ENCODE measurements around the gene KCNQ1OT1.

The KCNQ1OT1 gene

GRCh38 chr11:2721210-2721916, 21.6 kb upstream of the KCNQ1OT1 start:
- H3K9me3 ChIP-seq (ENCODE audit: low read length), result no peaks in the 10 kb centered on the region
- H3K4me3 ChIP-seq (ENCODE audit: low read length), result no peak overlapping the region
- H3K4me1 ChIP-seq (ENCODE audit: insufficient read depth, low read length), result peaks cover 25% of the 10 kb centered on the region
- no peaks in the 10 kb centered on the region for H3K36me3 ChIP-seq (ENCODE audit: insufficient read depth, low read length)
- H3K27me3 ChIP-seq (ENCODE audit: insufficient read depth, low read length), result peaks cover 64% of the 10 kb centered on the region
- H2AFZ ChIP-seq (ENCODE audit: low read depth, low read length), result no peak overlapping the region

DNA sequence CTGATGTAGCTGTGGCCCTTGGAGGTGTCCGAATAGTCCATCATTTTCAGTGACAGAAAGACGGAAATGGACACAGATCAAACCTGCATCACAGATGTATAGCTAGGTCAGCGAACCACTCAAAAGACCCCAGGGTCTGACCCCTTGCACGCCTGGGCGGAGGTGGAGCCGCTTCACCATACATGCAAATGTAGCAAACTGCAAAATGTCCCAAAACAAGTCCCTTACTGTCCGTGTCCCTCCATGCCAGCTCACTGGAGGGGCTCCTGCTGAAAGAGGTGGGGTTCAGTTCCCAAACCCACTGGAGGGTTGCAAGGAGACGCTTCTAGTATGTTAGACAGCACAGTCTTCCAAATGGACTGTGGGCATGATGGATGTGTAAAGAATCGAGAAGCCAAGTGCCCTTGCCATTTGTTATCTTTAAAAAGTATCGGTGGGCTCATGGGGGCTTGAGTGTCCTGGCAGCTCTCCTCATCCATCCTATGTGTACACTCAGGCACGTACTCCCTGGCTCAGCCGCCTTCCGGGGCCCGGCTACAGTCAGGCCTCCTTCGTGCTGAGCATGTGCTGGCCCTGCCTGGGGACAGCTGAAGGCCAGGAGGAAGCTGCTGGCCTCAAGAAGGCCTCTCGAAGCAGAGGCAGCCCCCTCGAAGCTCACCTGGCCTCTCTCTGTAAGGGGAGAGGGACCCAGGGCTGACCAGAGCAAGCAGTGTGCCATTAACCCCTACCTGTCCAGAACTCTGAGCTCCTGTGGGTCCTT, 20.2 kb upstream of the KCNQ1OT1 start:
- H3K27me3 ChIP-seq (ENCODE audit: insufficient read depth, low read length), result peaks cover 68% of the 10 kb centered on the region

DNA sequence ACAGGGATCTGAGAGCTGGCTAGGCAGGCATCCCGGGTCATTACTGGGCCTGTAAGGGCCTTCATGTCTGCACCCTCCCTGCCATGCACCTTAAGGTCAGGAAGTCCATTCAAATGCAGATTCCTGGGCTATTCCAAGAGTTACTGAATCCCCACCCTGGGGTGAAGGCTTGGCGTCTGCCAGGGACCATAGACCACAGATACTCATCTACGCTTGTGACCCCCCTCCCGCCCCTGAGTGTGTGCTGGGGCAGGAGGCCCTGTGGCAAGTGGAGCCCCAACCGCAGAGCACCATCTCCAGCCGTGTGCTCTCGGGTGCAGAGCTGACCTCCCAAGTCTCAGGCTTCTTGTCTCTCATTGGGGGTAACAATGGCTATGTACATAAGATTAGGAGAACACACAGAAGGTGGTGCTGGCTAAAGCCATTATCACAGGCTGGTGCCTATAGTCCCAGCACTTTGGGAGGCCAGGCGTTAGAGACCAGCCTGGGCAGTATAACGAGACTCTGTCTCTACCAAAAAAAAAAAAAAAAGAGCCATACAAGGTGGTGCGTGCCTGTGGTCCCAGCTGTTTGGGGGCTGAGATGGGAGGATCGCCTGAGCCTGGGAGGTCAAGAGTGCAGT, 19.1 kb upstream of the KCNQ1OT1 start:
- Histone ChIP-seq H3K27me3 (ENCODE audit: insufficient read depth, low read length) (peaks cover 65% of the 10 kb centered on the region), H3K9me3 (ENCODE audit: low read length) (peaks cover 1% of the 10 kb centered on the region), H3K4me1 (ENCODE audit: insufficient read depth, low read length) (peaks cover 25% of the 10 kb centered on the region)

More for the DNA sequence above, 20.2 kb upstream of the KCNQ1OT1 start:
- Histone ChIP-seq H3K4me3 (ENCODE audit: low read length) (no peak overlapping the region), H3K9me3 (ENCODE audit: low read length) (peaks cover 1% of the 10 kb centered on the region), H2AFZ (ENCODE audit: low read depth, low read length) (no peak overlapping the region), H3K36me3 (ENCODE audit: insufficient read depth, low read length) (no peaks in the 10 kb centered on the region), H3K4me1 (ENCODE audit: insufficient read depth, low read length) (peaks cover 25% of the 10 kb centered on the region)

GRCh38 chr11:2717561-2718325, 17.9 kb upstream of the KCNQ1OT1 start:
- H3K27me3 ChIP-seq (ENCODE audit: insufficient read depth, low read length), result peaks cover 56% of the 10 kb centered on the region
- H3K4me1 ChIP-seq (ENCODE audit: insufficient read depth, low read length), result peaks cover 25% of the 10 kb centered on the region
- H3K4me3 ChIP-seq (ENCODE audit: low read length), result no peak overlapping the region

More for the DNA sequence above, 19.1 kb upstream of the KCNQ1OT1 start:
- H3K4me3 ChIP-seq (ENCODE audit: low read length), result no peak overlapping the region
- no peaks in the 10 kb centered on the region for H3K36me3 ChIP-seq (ENCODE audit: insufficient read depth, low read length)
- no peak overlapping the region for H2AFZ ChIP-seq (ENCODE audit: low read depth, low read length)

DNA sequence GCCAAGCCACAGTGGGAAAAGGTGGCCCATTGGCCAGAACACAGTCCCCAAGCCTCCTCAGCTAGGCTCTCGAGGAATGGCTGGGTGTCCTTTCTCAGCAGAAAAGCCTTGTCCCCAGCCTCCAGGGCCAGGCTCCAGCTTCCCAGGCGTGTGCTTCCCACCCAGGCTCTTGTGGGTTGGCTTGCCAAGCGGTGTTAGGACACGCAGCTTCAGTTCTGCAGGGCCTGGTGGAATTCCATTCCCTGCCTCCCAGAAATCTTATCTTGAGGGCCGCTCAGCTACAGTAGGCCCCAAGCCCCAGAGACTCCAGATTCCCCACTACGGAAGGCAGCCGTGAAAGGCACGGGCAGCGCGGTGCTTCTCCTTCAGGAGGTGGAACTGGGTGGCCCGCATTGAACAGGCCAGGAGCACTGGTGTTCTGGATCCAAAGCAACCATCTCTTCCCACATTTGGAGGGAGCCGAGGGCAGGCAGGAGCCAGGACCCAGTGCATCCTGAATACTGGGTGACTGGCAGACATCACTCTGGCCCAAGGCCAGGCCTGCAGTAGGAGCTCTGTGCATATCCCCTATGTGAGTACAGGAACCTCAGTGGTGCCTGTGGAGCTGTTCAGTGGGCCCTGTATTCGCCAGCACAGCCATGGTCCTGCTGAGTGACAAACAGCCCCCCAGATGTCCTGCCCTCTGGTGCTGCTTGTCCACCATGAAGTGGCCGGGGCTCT, 16.7 kb upstream of the KCNQ1OT1 start:
- Histone ChIP-seq H2AFZ (ENCODE audit: low read depth, low read length) (no peak overlapping the region), H3K9me3 (ENCODE audit: low read length) (peaks cover 1% of the 10 kb centered on the region), H3K4me3 (ENCODE audit: low read length) (no peak overlapping the region), H3K27me3 (ENCODE audit: insufficient read depth, low read length) (peaks cover 44% of the 10 kb centered on the region), H3K36me3 (ENCODE audit: insufficient read depth, low read length) (no peaks in the 10 kb centered on the region), H3K4me1 (ENCODE audit: insufficient read depth, low read length) (peaks cover 20% of the 10 kb centered on the region)

More at GRCh38 chr11:2717561-2718325, 17.9 kb upstream of the KCNQ1OT1 start:
- no peak overlapping the region for H2AFZ ChIP-seq (ENCODE audit: low read depth, low read length)
- peaks cover 1% of the 10 kb centered on the region for H3K9me3 ChIP-seq (ENCODE audit: low read length)
- no peaks in the 10 kb centered on the region for H3K36me3 ChIP-seq (ENCODE audit: insufficient read depth, low read length)

GRCh38 chr11:2715716-2716350, 16.0 kb upstream of the KCNQ1OT1 start:
- H2AFZ ChIP-seq (ENCODE audit: low read depth, low read length), result no peak overlapping the region
- H3K36me3 ChIP-seq (ENCODE audit: insufficient read depth, low read length), result no peaks in the 10 kb centered on the region
- peaks cover 44% of the 10 kb centered on the region for H3K27me3 ChIP-seq (ENCODE audit: insufficient read depth, low read length)
- peaks cover 1% of the 10 kb centered on the region for H3K9me3 ChIP-seq (ENCODE audit: low read length)
- no peak overlapping the region for H3K4me3 ChIP-seq (ENCODE audit: low read length)
- peaks cover 13% of the 10 kb centered on the region for H3K4me1 ChIP-seq (ENCODE audit: insufficient read depth, low read length)

DNA sequence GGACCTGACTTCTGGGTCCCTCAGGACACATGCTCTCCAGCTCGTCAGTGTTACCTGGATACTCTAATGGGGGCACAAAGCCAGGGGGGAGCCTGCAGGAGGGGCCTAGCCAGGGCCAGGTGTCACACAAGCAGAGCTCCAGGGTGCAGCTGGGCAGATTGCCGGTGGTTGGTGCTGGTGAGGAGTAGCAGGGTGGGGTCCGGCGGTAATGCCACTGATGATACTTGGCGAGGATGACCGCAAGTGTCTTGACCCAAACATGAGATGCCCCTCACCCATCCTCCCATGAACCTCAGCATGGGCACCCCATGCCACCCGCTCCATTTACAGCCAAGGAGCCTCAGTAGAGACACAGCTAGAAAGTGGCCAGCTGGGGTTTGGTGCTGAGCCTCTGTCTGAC, 15.1 kb upstream of the KCNQ1OT1 start:
- H3K4me1 ChIP-seq (ENCODE audit: insufficient read depth, low read length), result peaks cover 4% of the 10 kb centered on the region
- H3K36me3 ChIP-seq (ENCODE audit: insufficient read depth, low read length), result no peaks in the 10 kb centered on the region
- peaks cover 42% of the 10 kb centered on the region for H3K27me3 ChIP-seq (ENCODE audit: insufficient read depth, low read length)
- H3K9me3 ChIP-seq (ENCODE audit: low read length), result peaks cover 1% of the 10 kb centered on the region
- H2AFZ ChIP-seq (ENCODE audit: low read depth, low read length), result no peak overlapping the region
- H3K4me3 ChIP-seq (ENCODE audit: low read length), result no peak overlapping the region

GRCh38 chr11:2714463-2714800, 14.6 kb upstream of the KCNQ1OT1 start:
- H3K36me3 ChIP-seq (ENCODE audit: insufficient read depth, low read length), result no peaks in the 10 kb centered on the region
- no peak overlapping the region for H3K4me3 ChIP-seq (ENCODE audit: low read length)
- peaks cover 38% of the 10 kb centered on the region for H3K27me3 ChIP-seq (ENCODE audit: insufficient read depth, low read length)
- H3K9me3 ChIP-seq (ENCODE audit: low read length), result peaks cover 1% of the 10 kb centered on the region
- H2AFZ ChIP-seq (ENCODE audit: low read depth, low read length), result no peak overlapping the region
- H3K4me1 ChIP-seq (ENCODE audit: insufficient read depth, low read length), result no peaks in the 10 kb centered on the region

- Histone ChIP-seq H3K27me3 (ENCODE audit: insufficient read depth, low read length) (peaks cover 37% of the 10 kb centered on the region), H3K9me3 (ENCODE audit: low read length) (peaks cover 1% of the 10 kb centered on the region), H3K4me1 (ENCODE audit: insufficient read depth, low read length) (no peaks in the 10 kb centered on the region), H2AFZ (ENCODE audit: low read depth, low read length) (no peak overlapping the region), H3K4me3 (ENCODE audit: low read length) (no peak overlapping the region), H3K36me3 (ENCODE audit: insufficient read depth, low read length) (no peaks in the 10 kb centered on the region)
Observed at GRCh38 chr11:2713661-2714462, 14.1 kb upstream of the KCNQ1OT1 start.

DNA sequence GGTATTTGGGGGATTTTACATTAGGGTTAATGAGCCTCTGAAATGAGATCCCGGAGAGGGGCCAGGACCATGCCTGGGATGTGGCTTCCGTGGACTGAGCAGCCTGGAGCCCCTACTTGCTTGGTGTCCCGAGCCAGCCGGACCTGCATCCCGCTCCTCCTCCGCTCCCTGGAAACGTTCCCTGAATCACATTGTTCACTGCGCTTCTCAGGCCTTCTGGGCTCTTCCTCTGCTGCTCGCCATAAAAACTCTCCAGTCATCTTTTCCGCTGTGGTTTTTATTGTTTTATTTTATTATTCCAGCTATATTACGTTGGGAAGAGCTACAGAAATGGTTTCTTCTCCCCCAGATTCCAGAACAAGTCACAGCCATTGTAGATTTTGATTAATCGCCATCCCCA, 13.3 kb upstream of the KCNQ1OT1 start:
- H3K4me1 ChIP-seq (ENCODE audit: insufficient read depth, low read length), result no peaks in the 10 kb centered on the region
- no peaks in the 10 kb centered on the region for H3K36me3 ChIP-seq (ENCODE audit: insufficient read depth, low read length)
- no peak overlapping the region for H2AFZ ChIP-seq (ENCODE audit: low read depth, low read length)
- H3K27me3 ChIP-seq (ENCODE audit: insufficient read depth, low read length), result peaks cover 30% of the 10 kb centered on the region
- H3K9me3 ChIP-seq (ENCODE audit: low read length), result peaks cover 1% of the 10 kb centered on the region
- H3K4me3 ChIP-seq (ENCODE audit: low read length), result no peak overlapping the region

DNA sequence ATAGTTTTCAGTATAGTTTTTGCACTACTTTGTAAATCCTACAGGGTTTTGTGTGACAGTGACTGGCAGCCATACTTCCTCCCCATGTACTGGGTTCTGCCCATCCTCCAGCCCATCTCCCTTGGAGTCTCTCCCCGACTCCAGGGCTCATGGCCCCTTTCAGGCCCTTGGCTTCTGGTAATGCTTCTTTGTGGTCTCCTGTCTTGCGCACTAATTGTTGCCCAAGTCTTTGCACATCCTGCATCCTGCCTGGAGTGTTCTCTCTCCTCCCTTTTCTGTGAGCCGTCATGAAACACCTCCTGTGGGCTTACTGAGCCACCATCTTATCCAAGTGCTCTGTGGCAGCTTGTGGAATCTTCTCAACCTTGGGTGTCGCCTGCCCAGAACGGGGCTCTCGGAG, 11.4 kb upstream of the KCNQ1OT1 start:
- peaks cover 1% of the 10 kb centered on the region for H3K9me3 ChIP-seq (ENCODE audit: low read length)
- no peak overlapping the region for H2AFZ ChIP-seq (ENCODE audit: low read depth, low read length)
- no peaks in the 10 kb centered on the region for H3K4me1 ChIP-seq (ENCODE audit: insufficient read depth, low read length)
- H3K27me3 ChIP-seq (ENCODE audit: insufficient read depth, low read length), result peaks cover 15% of the 10 kb centered on the region
- no peak overlapping the region for H3K4me3 ChIP-seq (ENCODE audit: low read length)
- no peaks in the 10 kb centered on the region for H3K36me3 ChIP-seq (ENCODE audit: insufficient read depth, low read length)
